ENCODE results near the gene GAS1. TPM values are rescaled to one million over a fixed set of nuclear protein-coding genes. Genes with fewer than 3 reads are reported as not detected.

Gene GAS1
- total RNA-seq, 6 donors from 2014 or later = 5.5 to 25.6 (median 12.5) TPM

DNA sequence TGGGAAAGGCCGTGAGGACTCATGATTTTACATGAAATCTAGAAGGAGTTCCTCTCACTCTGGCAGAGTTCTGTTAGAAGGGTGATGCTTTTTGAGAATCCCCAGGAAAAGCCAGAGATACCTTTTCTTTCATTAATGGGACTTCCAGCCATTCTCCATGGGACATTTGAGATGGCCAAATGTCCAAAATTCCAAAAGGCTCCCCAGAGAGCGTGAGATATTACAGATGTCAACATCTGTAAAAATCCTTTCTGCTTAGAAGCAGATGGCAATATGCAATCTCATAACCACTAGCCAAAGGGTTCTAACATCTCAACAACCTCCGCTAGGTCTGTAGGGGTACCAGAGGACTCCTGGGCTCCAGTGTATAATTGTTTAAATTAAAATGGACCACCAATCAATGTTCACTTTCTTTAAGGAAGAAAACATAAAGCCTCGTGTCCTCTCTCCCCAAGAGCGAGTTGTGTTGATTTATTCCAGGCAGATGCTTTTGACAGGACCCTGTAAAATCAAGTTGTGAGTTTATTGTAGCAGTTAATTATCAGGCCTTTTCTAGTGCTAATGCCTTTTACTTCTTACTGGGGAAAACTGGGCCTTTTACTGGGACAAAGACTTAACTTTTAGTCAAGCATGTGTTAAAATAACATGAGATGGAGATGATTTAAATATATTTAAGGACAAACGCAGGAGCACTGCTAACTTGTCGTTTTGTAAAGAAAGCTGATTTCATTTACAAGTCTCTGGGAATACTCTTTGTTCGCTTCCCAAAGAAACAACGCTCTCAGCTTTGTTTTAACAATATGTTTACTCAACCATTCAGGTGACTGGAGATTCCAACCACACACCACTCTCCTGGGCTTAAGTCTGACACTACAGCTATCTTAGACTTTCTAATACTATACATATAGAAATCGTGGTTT, 4.8 kb downstream of the GAS1 start:
- DNase-seq (no peak), ATAC-seq (ENCODE audit: low FRiP score in 2 of 2) (no peak)
- peaks cover 18 to 36% (median 22%) of the 10 kb centered on the region in 4 donors for H3K4me1 ChIP-seq
- H3K36me3 ChIP-seq = no peaks in the 10 kb centered on the region
- peaks cover 0 to 24% (median 8%) of the 10 kb centered on the region in 4 donors for H3K27me3 ChIP-seq
- H3K9me3 ChIP-seq = no peaks in the 10 kb centered on the region
- no peak overlapping the region for H3K4me3 ChIP-seq
- H3K27ac ChIP-seq = no peak overlapping the region
- 45 to 54% methylated on average over 10 of the region's 10 CpGs for WGBS, 2 donors
- TF ChIP-seq POLR2A (IDR thresholded peaks at IDR 0.05) = no peak
- TF ChIP-seq, protein P1, sequence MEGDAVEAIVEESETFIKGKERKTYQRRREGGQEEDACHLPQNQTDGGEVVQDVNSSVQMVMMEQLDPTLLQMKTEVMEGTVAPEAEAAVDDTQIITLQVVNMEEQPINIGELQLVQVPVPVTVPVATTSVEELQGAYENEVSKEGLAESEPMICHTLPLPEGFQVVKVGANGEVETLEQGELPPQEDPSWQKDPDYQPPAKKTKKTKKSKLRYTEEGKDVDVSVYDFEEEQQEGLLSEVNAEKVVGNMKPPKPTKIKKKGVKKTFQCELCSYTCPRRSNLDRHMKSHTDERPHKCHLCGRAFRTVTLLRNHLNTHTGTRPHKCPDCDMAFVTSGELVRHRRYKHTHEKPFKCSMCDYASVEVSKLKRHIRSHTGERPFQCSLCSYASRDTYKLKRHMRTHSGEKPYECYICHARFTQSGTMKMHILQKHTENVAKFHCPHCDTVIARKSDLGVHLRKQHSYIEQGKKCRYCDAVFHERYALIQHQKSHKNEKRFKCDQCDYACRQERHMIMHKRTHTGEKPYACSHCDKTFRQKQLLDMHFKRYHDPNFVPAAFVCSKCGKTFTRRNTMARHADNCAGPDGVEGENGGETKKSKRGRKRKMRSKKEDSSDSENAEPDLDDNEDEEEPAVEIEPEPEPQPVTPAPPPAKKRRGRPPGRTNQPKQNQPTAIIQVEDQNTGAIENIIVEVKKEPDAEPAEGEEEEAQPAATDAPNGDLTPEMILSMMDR (IDR thresholded peaks at IDR 0.05) = no peak
- no peak for TF ChIP-seq POLR2AphosphoS5 (IDR thresholded peaks at IDR 0.05)
- TF ChIP-seq EP300 (IDR thresholded peaks at IDR 0.05) = no peak

DNA sequence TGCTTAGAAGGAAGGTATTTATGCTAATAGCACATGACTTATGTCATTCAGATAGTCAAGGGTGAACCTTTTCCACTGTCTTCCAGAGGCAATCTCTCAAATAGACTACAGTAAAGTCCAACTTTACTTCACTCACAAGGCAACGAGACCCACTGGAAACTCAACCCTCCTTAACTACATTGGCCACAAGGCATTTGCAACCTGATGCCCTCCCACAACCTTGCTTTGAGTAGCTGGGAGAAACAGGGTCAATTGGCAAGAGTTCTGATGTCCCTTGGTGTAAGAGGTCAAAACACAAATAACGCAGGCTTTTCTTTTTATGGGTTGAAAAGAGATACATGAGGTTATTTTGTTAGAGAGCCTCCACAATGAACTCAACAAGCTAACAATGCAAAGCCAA, 6.1 kb downstream of the GAS1 start:
- ATAC-seq (ENCODE audit: low FRiP score in 2 of 2) (no peak), DNase-seq (no peak)
- Histone ChIP-seq H3K9me3 (no peaks in the 10 kb centered on the region), H3K4me3 (no peak overlapping the region), H3K36me3 (no peaks in the 10 kb centered on the region), H3K27me3 (peaks cover 0 to 17% (median 4%) of the 10 kb centered on the region in 4 donors), H3K27ac (no peak overlapping the region), H3K4me1 (peaks cover 18 to 23% (median 21%) of the 10 kb centered on the region in 4 donors)
- 59 to 68% methylated on average over 2 of the region's 2 CpGs for WGBS, 2 donors
- TF ChIP-seq POLR2A (IDR thresholded peaks at IDR 0.05) (no peak), EP300 (IDR thresholded peaks at IDR 0.05) (no peak), POLR2AphosphoS5 (IDR thresholded peaks at IDR 0.05) (no peak)
- TF ChIP-seq, protein P1 (IDR thresholded peaks at IDR 0.05) = no peak

DNA sequence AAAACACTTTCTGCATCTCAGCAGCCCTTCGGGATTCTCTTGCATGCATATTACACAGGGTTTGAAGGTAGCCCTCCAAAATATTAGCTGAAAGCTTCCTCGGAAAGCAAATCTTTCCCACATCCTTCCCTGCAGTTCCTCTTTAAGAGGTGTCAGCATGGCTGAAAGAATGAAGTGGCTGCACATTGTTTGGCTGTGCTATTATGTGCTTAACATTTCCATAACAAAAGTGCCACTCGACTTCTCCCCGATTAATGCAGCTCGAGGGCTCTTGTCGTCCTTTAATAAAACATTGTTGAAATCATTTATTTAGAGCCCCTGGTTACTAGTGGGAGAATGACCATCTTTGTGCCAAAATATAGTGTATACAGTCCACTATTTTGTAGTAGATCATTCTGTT, 6.5 kb downstream of the GAS1 start:
- no peaks in the 10 kb centered on the region for H3K9me3 ChIP-seq
- no peak for DNase-seq
- no peak overlapping the region for H3K4me3 ChIP-seq
- no peak overlapping the region for H3K27ac ChIP-seq
- WGBS, 2 donors = 26 to 34% methylated on average over 6 of the region's 6 CpGs
- ATAC-seq (ENCODE audit: low FRiP score in 2 of 2) = no peak
- H3K4me1 ChIP-seq = peaks cover 17 to 19% (median 18%) of the 10 kb centered on the region in 4 donors
- TF ChIP-seq EP300 (IDR thresholded peaks at IDR 0.05) (no peak), POLR2A (IDR thresholded peaks at IDR 0.05) (no peak), POLR2AphosphoS5 (IDR thresholded peaks at IDR 0.05) (no peak)
- TF ChIP-seq, protein P1 (IDR thresholded peaks at IDR 0.05) = no peak
- no peaks in the 10 kb centered on the region for H3K36me3 ChIP-seq
- peaks cover 0 to 13% (median 2%) of the 10 kb centered on the region in 4 donors for H3K27me3 ChIP-seq

DNA sequence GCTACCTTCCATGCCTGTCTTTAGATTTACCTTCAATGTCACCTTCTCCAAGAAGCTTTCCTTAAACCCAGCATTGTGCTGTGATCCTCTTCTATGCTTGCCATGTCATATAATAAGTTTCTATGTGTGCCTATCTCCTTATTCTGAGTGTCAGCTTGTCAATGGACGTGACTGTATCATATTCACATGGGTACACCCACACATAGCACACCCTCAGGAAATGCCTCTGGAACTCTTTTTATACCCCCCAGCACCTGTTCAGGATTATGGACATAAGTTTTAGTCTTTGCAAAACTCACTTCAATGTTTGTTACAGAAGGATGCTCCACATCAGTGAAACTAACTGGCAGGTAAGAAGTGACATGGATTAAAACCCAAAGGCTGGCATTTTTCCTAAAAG, 7.4 kb downstream of the GAS1 start:
- no peak for ATAC-seq (ENCODE audit: low FRiP score in 2 of 2)
- no peak for DNase-seq
- Histone ChIP-seq H3K27me3 (peaks cover 0 to 5% (median 0%) of the 10 kb centered on the region in 4 donors), H3K4me1 (peaks cover 8 to 12% (median 9%) of the 10 kb centered on the region in 4 donors), H3K4me3 (no peak overlapping the region), H3K36me3 (no peaks in the 10 kb centered on the region), H3K9me3 (no peaks in the 10 kb centered on the region), H3K27ac (no peak overlapping the region)
- TF ChIP-seq POLR2AphosphoS5 (IDR thresholded peaks at IDR 0.05) = no peak
- TF ChIP-seq, protein P1 (IDR thresholded peaks at IDR 0.05) = no peak
- TF ChIP-seq EP300 (IDR thresholded peaks at IDR 0.05) = no peak
- TF ChIP-seq POLR2A (IDR thresholded peaks at IDR 0.05) = no peak
- 63 to 81% methylated on average over 1 of the region's 1 CpG for WGBS, 2 donors
